HG02588 (cell line): Measurements from ENCODE around the gene CYP17A1.
"Not testable (repeated sequence)": the region's sequence is repeated elsewhere in the genome, so short reads cannot be mapped to it uniquely, and the experiment has no call there.

Experiments used
- ATAC-seq: cut with Tn5 transposase; IDR thresholded peaks from one replicate; pipeline ENCODE4 v1.9.1; 2021; ENCODE audit warnings: mild to moderate bottlenecking, moderate library complexity; ENCODE audit not compliant: unreplicated experiment

The CYP17A1 gene, protein sequence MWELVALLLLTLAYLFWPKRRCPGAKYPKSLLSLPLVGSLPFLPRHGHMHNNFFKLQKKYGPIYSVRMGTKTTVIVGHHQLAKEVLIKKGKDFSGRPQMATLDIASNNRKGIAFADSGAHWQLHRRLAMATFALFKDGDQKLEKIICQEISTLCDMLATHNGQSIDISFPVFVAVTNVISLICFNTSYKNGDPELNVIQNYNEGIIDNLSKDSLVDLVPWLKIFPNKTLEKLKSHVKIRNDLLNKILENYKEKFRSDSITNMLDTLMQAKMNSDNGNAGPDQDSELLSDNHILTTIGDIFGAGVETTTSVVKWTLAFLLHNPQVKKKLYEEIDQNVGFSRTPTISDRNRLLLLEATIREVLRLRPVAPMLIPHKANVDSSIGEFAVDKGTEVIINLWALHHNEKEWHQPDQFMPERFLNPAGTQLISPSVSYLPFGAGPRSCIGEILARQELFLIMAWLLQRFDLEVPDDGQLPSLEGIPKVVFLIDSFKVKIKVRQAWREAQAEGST

DNA sequence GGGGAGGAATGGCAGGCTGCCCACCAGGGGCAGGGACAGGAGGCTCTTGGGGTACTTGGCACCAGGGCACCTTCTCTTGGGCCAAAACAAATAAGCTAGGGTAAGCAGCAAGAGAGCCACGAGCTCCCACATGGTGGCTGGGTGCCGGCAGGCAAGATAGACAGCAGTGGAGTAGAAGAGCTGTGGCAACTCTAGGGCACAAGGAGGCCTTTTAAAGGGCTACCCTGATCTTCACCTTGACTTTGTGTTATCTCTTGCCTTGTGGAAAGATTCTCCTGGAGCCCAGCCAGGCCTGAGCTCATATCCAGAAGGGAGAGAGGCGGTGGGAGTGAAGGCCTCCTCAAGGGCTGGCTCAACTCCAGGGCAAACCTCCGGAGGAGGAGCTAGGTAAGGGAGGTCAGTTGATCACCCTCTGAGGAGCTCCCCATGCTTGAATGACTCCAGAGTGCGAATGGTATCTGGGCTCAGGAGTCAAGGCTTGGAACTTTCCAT is at the start of gene CYP17A1:
Gene CYP17A1, minus strand, starts transcription at position 184 of the 492 bp plus-strand sequence. Its CDS starts 52 bp downstream, at position 132.
- ATAC-seq, result no peak

DNA sequence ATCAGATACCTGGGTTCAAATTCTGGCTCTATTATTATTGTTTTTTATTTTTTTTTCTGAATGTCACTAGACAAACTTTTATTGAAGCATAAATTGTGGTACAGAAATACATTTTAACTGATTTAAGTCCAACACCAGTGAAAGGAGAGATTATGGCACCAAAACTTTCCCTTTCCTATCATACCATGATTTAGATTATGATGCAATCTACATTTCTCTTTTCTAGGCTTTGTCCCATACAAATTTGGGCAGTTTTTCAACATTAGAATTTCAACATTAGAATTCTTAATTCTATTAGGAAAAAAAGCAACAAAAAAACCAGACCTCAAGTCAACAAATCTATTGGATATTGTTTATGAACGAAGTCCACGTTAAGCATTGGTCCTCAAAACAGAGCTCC is 43.0 kb upstream of the CYP17A1 start:
- ATAC-seq, result no peak

DNA sequence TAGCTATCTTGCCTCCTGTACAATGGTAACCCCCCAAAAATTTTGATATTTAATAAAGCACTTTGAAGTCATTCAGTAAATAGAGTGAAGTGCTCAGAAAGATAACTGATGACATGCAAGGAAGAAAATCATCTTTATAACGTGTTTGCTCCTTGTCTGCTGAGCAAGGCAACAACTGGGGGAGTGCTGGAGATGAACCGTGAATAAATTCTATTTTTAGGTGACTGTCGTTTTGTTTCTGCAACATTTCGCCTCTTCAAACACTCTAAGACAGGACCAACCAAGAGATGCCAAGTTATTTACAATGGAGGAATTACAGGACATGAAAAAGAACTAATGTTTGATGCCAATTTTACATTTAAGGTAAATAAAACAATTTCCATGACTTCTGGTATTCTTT is 41.4 kb upstream of the CYP17A1 start:
- ATAC-seq, result no peak

DNA sequence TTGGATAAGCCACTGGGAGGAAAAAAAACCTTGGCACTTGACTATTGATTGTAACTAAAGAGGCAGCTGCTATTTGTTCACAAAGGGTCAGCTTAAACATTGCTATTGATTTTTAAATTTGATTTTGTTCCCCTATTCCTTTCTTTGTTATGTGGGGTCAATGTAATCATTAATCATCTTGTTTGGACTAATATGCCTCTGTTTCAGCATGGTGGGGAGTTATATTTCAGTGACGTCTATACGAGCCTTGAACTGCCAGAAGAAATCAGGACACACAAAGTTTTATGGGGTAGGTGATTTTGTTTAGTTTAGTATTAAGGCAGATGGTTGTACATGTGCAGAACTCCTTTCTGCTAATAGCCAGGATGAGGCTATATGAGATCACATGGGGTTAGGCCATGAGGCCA is 39.5 kb upstream of the CYP17A1 start:
- ATAC-seq, result no peak

DNA sequence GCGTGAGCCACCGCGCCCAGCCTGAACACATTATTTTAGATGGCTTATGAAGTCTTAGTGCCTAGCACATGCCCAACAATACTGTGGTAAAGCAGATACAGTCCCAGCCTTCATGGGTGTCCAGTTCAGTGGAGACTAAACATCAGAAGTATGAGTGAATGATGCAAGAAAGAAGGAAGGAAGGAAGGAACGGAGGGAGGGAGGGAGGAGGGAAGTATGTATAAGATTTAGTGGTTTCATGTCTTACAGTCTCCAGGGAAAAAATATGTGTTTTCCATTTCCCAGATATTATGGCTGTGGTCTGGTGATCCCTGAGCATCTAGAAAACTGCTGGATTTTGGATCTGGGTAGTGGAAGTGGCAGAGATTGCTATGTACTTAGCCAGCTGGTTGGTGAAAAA is 35.0 kb upstream of the CYP17A1 start:
- no peak for ATAC-seq

DNA sequence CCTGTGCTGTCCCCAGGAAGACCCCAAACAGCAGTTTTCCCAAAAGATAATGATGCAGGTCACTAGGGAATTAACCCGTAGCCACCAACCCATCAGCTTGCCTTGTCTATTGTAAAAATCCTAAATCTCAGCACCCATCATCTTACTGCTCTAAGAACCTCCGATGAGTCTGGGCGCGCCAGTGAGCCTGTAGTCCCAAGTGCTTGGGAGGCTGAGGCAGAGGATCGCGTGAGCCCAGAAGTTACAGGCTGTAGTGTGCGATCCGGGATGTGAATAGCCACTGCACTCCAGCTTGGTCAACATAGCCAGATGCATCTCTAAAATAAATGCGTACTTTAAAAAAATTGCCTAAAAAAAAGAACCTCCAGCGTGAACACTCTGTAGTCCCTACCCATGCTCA is 33.0 kb upstream of the CYP17A1 start:
- no peak for ATAC-seq

DNA sequence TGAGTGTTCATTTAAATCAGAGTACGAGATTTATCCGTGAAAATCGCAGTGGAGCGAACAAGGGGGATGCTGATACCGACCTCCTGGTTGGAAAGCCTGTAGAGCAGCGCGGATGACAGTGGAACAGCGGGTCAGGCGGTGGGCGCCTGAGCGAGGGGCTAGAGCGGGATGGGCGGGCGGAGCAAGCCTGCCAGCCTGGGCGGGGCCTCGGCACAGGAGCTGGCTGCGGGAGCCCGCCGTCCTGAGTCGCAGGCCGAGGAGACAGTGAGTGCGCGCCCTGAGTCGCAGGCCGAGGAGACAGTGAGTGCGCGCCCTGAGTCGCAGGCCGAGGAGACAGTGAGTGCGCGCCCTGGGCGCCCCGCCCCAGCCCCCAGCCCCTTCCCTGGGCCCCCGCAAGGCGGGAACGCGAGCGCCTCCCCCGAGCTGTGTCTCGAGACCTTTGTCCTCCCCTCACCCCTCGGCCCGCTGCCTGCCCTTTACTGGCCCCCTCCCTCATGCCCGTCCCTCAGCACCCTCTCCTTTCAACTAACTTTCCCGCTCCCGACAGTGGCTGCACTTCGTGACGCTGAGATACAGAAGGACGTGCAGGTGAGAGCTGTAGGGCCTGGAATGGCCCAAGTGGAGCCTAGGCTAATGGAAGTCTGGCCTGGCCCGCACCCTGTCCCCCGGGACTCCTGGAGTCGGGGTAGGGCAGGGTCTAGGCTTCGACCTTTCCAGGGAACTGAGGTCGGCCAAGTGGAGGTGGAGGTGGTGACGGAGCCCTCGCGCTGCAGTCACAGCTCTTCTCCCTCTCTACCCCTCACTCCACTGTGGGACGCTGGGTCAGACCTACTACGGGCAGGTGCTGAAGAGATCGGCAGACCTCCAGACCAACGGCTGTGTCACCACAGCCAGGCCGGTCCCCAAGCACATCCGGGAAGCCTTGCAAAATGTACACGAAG is 32.3 kb upstream of the CYP17A1 start, which contains the start of gene AS3MT:
Gene AS3MT, plus strand, starts transcription at position 213 of the 941 bp plus-strand sequence. Its CDS starts 123 bp downstream, at position 336.
- ATAC-seq, result no peak

DNA sequence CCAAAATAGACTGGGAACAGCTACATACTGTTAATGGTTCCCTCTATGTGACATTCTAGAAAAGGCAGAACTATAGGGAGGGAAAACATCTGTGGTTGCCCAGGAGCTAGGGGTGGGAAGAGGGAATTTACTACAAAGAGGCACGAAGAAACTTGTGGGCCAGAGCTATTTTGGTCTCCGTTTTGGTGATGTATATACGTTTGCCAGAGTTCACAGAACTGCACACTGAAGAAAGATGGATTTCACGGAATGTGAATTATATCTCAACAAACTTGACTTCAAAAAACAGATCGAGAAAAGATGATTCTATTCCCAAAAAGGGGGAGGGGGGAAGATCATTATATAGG is 31.7 kb upstream of the CYP17A1 start:
- no peak for ATAC-seq

DNA sequence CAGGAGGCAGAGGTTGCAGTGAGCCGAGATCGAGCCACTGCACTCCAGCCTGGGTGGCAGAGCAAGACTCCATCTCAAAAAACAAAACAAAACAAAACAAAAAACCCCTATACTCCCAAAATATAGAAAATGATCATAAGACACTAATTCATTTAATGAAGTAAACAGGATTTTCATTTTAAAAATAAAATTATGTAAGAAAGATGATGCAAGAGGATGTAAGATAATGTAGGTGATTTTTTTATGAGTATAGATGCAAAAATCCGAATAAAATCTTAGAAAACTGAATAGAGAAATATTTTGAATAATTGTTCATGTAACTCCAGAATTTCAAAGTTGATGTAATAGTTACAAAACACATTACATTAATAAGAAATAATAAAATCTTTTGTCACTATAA is 28.4 kb upstream of the CYP17A1 start:
- ATAC-seq, result no peak

DNA sequence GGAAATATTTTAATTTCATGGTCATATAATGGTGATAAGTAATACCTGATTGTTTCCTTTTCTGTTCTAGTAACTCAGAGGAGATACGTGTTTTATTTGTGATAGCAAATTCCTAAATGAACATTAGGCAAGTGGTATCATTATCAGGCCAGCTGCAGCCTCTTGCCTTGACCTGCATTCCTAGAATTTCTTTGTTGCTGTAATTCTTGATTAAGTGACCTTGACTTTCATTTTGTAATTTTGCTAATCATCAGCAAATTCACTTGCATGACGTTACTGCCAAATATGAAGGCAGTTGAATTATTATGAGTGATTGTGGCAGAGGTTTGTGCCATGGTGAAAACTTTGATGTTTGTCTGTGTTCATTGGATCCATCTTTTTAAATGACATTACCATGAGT is 26.4 kb upstream of the CYP17A1 start:
- no peak for ATAC-seq

DNA sequence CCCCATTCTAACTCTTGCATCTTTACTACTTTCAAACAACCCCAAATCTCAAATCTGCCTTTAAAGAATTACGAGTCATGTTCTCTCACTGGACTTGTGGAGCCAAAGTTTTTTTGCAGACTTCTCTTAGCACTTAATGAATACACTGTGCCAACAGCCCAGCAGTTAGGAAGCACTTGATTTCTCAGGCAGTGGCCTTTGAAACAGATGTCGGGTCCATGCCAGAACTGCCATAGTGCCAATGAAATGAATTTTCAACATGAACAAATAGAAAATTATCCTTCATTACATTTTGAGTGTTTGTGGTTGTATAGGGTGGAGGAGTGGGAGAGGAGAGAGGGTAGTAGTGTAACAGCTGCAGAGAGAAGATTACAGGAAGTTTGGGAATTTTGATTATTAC is 22.7 kb upstream of the CYP17A1 start:
- ATAC-seq, result no peak

DNA sequence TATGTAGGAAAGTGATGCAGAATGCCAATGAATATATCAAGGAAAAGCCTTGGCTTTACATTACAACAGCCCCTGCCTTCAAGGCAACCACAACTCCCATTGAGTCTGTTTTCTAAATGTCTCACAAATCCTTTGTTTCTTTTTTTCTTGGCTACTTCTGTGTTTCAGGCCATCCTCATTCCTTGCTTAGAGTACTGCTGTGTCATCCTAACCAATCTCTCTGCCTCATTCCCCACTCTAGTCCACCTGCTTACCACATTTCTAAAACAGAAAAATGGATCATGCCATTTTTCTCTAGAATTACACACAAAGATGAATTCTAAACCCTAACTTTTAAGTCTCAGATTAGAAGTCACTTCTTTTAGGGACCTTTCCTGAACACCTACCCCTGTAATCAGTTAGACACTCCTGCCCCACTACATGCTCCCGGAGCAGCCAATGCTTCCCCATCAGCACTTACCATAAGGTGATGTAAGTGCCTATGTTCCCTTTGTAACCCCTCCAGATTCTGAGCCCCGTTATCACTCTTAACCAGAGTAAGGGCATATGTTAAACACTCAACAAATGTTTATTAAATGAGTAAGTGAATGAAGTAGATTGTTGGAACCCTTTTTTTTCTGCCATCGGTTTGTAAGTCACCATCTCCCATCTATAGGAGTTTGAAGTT is 19.7 kb upstream of the CYP17A1 start:
- ATAC-seq, result no peak

DNA sequence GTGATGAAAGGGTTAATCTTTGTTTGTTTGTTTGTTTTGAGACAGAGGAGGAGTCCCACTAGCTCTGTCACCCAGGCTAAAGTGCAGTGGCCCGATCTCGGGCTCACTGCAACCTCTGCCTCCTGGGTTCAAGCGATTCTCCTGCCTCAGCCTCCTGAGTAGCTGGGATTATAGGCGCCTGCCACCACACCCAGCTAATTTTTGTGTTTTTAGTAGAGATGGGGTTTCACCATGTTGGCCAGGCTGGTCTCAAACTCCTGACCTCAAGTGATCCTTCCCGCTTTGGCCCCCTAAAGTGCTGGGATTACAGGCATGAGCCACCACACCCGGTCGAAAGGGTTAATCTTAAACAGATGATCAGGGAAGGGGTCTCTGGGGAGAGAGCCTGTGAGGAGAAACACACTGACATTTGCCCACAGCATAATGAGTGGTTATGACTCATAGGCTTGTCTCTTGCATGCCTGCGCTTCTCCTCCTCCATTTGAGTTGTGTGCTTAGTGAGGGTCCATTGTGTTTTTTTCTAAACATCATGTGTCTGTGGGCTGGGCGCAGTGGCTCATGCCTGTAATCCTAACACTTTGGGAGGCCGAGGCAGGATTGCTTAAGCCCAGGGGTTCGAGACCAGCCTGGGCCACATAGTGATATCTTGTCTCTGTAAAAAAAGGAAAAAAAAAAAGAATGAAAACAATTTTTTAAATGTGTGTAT is 18.7 kb upstream of the CYP17A1 start:
- not testable (repeated sequence) for ATAC-seq

DNA sequence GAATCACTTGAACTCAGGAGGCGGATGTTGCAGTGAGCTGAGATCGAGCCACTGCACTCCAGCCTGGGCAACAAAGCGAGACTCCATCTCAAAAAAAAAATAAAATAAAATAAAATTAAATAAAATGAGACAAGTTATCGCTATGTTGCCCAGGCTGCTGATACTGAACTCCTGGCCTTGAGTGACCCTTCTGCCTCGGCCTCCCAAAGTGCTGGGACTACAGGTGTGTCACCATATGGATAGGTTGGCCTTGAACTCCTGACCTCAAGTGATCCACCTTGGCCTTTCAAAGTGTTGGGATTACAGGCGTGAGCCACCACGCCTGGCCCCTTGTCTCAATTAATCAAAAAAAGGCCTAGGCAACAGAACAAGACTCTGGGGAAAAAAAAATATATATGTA is 16.0 kb upstream of the CYP17A1 start:
- not testable (repeated sequence) for ATAC-seq

DNA sequence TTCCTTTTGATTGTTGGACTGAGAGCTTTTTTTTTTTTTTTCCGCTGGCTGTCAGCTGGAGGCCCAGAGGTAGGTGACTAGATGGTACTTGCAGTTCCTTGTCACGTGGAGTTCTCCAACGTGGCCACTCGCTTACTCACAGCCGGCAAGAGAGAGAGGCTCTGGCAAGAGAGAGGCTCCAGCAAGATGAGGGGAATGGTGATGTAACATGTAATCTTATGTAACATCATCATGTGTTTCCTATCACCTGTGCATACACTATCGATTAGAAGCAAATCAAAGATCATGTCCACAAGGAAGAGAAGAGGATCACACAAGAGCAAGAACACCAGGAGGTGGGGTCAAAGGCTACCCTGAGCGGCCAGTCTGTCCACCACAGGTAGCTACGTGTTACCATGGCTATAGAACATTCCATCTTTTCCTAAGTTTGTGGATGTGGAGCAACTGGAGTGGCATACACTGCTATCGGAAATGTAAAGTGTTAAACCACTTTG is 12.9 kb upstream of the CYP17A1 start:
- no peak for ATAC-seq

DNA sequence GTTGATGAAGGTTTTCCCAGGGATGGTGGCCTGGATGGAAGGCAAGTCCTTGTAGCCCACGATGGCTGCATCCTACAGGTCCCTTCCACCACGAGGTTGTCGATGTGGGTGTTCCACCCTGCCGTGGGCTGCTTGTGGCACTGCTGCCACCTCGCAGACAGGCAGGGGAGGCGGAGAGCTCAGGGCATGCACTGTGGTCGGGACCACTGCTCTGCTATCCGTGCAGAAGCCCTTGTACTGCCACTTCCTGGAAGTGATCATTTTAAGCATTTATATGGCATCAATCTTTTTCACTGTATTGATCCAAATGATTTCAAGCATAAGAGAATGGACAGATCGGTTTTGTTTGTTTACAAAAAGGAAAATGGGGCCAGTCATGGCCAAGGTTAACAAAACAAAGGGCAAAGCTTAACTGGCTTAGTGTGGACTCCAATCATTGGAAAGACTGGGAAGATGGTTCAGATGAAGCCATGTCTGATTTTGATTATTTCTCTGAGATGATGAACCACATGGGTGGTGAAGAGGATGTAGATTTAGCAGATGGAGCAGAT is 8.2 kb upstream of the CYP17A1 start:
- no peak for ATAC-seq

DNA sequence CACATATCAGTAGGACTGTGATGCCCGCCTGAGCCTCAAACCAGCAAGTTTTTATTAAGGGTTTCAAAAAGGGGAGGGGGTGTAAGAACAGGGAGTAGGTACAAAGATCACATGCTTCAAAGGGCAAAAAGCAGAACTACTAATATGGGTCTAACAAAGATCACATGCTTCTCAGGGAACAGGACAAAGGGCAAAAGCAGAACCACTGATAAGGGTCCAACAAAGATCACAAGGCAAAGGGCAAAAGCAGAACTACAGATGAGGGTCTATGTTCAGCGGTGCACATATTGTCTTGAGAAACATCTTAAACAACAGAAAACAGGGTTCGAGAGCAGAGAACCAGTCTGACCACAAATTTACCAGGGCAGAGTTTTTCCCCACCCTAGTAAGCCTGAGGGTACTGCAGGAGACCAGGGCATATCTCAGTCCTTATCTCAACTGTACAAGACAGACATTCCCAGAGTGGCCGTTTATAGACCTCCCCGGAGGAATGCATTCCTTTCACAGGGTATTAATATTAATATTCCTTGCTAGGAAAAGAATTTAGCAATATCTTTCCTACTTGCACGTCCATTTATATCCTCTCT is 7.1 kb upstream of the CYP17A1 start:
- not testable (repeated sequence) for ATAC-seq

DNA sequence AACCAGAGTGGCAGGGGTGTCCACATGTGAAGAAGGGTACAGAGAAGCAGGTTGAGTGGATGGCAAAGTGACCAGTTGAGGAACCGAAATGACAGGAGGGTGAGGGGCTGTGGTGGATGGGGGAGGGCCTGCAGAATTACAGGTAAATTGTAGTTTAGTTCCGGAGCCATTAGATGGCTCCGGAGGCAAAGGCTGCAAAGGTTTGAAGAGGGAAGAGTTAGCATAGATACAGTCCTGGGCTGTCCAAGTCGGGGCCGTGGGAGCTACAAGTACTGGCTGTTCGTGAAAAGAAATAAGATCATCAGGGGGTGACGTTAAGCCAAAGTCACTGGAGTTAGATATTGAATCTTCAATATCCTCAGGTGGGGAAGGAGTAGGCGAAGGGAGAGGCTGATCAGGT is 5.9 kb upstream of the CYP17A1 start:
- not testable (repeated sequence) for ATAC-seq

DNA sequence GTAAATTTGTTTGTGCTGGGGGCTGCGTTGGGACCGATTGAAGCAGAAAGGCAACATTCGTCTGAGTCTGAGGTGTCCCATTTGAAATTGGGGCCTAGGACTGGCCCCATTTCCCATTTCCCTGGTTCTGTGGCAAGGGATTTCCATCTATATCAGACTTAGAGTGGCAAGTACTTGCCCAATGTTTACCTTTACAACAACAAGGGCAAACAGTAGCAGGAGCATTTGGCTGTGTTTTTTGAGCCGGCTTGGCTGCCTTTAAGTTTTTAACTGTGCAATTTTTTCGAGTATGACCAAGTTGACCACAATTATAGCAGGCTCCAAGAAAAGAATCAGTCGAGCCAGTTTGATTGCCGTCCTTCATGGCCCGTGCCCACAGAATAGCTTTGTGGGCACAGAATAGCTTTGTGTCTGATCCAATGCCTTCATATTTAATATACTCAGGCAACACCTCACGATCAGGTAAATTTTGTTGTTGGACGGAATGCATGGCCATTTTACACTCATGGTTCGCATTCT is 4.7 kb upstream of the CYP17A1 start:
- no peak for ATAC-seq
